SU-DHL-6 (cell line): ENCODE data around the gene CCT2.
"Not testable (repeated sequence)": the region's sequence is repeated elsewhere in the genome, so short reads cannot be mapped to it uniquely, and the experiment has no call there.

Experiments
- H2AFZ ChIP-seq: fragments of 200-600 bp; sonication (generic); 2 replicates; pipeline ENCODE4 v1.6.1; 2014; ENCODE audit warnings: low read depth, mild to moderate bottlenecking, moderate library complexity, mixed read lengths, antibody characterized with exemption, low read length; ENCODE audit not compliant: severe bottlenecking
- H3F3A ChIP-seq: fragments of 200-600 bp; shearing (Covaris generic); 2 replicates; pipeline ENCODE4 v1.6.0; 2016; ENCODE audit warnings: antibody characterized with exemption, mild to moderate bottlenecking; ENCODE audit not compliant: insufficient read depth
- H3K27ac ChIP-seq: fragments of 200-600 bp; sonication (generic); 2 replicates; pipeline ENCODE4 v1.5.1; 2016; ENCODE audit warnings: low read depth, mild to moderate bottlenecking, low read length, moderate library complexity, mixed read lengths
- H3K27me3 ChIP-seq: fragments of 200-600 bp; sonication (generic), shearing (Covaris generic); 2 replicates; pipeline ENCODE4 v1.6.0; 2014; ENCODE audit warnings: mild to moderate bottlenecking, low read length
- H3K36me3 ChIP-seq: fragments of 200-600 bp; sonication (generic); 2 replicates; pipeline ENCODE4 v1.6.1; 2014; ENCODE audit warnings: mild to moderate bottlenecking, low read length, mixed read lengths
- H3K4me2 ChIP-seq: fragments of 300-600, 200-600 bp; shearing (Covaris generic), sonication (generic); 2 replicates; pipeline ENCODE4 v1.6.0; 2014; ENCODE audit warnings: low read length, low read depth, mild to moderate bottlenecking; ENCODE audit not compliant: poor library complexity, severe bottlenecking
- H3K4me3 ChIP-seq: fragments of 200-600 bp; sonication (generic); 2 replicates; pipeline ENCODE4 v1.5.1; 2014; ENCODE audit warnings: antibody characterized with exemption, low read length, mild to moderate bottlenecking, mixed read lengths; ENCODE audit not compliant: insufficient read depth, poor library complexity, severe bottlenecking
- H3K79me2 ChIP-seq: fragments of 200-600 bp; sonication (generic); 2 replicates; pipeline ENCODE4 v1.6.1; 2014; ENCODE audit warnings: mild to moderate bottlenecking, low read length, moderate library complexity; ENCODE audit not compliant: insufficient read depth
- H3K9ac ChIP-seq: fragments of 200-600 bp; sonication (generic); 2 replicates; pipeline ENCODE4 v1.7.0; 2014; ENCODE audit warnings: mild to moderate bottlenecking, low read length
- H3K9me2 ChIP-seq: fragments of 200-600 bp; sonication (generic); replicated peaks from 2 replicates; pipeline ENCODE4 v1.6.1; 2014; ENCODE audit warnings: low read length; ENCODE audit not compliant: insufficient read depth
- H3K9me3 ChIP-seq: fragments of 200-600 bp; sonication (generic); 2 replicates; pipeline ENCODE4 v1.6.1; 2014; ENCODE audit warnings: low read length, mixed read lengths; ENCODE audit not compliant: insufficient read depth
- H4K20me1 ChIP-seq: fragments of 200-600 bp; sonication (generic); 2 replicates; pipeline ENCODE4 v1.6.1; 2014; ENCODE audit warnings: low read depth, mild to moderate bottlenecking, antibody characterized with exemption, low read length, moderate library complexity, mixed read lengths
- EZH2phosphoT487 ChIP-seq: fragments of 200-600 bp; sonication (generic), shearing (Covaris generic); conservative IDR thresholded peaks from 2 replicates; pipeline ENCODE4 v1.6.1; 2018; ENCODE audit warnings: mild to moderate bottlenecking, antibody characterized with exemption, low read length, moderate library complexity, mixed read lengths
- TF ChIP-seq, protein P1 (sequence below): fragments of 200-600 bp; sonication (generic); IDR thresholded peaks from one replicate; pipeline ENCODE4 v1.5.1; 2017; ENCODE audit warnings: antibody characterized with exemption, mild to moderate bottlenecking, low read length, moderate library complexity; ENCODE audit not compliant: insufficient read depth, poor library complexity, severe bottlenecking

The CCT2 gene

DNA sequence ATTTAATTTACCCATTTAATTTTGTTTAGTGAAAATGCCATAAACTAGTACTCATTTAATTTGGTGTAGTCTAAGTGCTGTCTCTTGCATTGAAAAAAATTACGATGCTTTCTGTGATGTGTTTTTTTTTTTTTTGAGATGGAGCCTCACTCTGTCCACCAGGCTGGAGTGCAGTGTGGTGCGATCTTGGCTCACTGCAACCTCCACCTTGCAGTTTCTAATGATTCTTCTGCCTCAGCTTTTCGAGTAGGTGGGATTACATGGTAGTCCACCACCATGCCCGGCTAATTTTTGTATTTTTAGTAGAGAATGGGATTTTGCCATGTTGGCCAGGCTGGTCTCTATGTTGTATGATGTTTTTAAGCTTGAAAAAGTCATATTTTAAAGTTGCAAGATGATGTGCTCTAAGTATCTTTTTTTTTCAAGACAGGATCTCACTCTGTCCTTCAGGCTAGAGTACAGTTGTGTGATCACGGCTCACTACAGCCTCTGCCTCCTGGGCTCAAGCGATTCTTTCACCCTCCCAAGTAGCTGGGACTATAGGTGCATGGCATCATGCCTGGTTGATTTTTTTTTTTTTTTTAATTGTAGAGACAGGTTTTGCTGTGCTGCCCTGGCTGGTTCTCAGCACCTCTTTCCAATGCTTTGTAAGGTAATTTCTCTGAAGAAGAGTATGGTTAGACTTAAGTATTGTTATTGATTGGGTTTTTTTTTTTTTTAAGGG, 16.9 kb downstream of the CCT2 start:
- Histone ChIP-seq H3K9ac (no peak overlapping the region), H4K20me1 (no peaks in the 10 kb centered on the region; the same call in 1 of the 2 replicates), H3K4me3 (no peak overlapping the region), H3K9me3 (no peaks in the 10 kb centered on the region), H3K4me2 (no peak overlapping the region), H3K36me3 (peaks cover 59% of the 10 kb centered on the region), H3K27me3 (no peaks in the 10 kb centered on the region), H3F3A (peaks cover 17% of the 10 kb centered on the region; the same call in 1 of the 2 replicates), H2AFZ (no peak overlapping the region), H3K9me2 (no peaks in the 10 kb centered on the region), H3K79me2 (no peaks in the 10 kb centered on the region), H3K27ac (no peak overlapping the region)
- TF ChIP-seq, protein P1, sequence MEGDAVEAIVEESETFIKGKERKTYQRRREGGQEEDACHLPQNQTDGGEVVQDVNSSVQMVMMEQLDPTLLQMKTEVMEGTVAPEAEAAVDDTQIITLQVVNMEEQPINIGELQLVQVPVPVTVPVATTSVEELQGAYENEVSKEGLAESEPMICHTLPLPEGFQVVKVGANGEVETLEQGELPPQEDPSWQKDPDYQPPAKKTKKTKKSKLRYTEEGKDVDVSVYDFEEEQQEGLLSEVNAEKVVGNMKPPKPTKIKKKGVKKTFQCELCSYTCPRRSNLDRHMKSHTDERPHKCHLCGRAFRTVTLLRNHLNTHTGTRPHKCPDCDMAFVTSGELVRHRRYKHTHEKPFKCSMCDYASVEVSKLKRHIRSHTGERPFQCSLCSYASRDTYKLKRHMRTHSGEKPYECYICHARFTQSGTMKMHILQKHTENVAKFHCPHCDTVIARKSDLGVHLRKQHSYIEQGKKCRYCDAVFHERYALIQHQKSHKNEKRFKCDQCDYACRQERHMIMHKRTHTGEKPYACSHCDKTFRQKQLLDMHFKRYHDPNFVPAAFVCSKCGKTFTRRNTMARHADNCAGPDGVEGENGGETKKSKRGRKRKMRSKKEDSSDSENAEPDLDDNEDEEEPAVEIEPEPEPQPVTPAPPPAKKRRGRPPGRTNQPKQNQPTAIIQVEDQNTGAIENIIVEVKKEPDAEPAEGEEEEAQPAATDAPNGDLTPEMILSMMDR = no peak
- TF ChIP-seq EZH2phosphoT487 = no peak

DNA sequence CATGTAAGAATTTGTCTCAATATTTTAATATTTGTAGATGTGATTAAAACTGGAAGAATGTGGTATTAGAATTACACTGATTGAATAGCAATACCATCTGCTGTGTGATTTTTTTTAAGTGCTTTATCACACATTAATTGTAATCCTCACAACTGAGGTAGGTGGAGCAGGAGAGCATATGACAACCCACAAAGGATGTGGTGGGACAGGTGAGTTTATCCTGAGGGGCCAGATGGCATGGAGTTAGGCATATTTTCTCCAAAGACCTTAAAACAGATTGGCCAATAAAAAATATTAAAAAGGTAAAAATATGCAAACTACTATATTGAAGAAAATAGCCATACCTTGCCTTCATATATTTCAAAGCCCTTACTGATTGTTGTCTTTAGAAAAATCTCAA, 17.7 kb downstream of the CCT2 start:
- Histone ChIP-seq H2AFZ (no peak overlapping the region), H3K9me2 (no peaks in the 10 kb centered on the region), H3K79me2 (no peaks in the 10 kb centered on the region), H3K36me3 (peaks cover 52% of the 10 kb centered on the region), H3K9ac (no peak overlapping the region), H3K4me3 (no peak overlapping the region), H3K27me3 (no peaks in the 10 kb centered on the region), H4K20me1 (no peaks in the 10 kb centered on the region; the same call in 1 of the 2 replicates), H3K4me2 (no peak overlapping the region), H3K9me3 (no peaks in the 10 kb centered on the region), H3K27ac (no peak overlapping the region), H3F3A (peaks cover 17% of the 10 kb centered on the region; the same call in 1 of the 2 replicates)
- TF ChIP-seq, protein P1 = no peak
- no peak for TF ChIP-seq EZH2phosphoT487

DNA sequence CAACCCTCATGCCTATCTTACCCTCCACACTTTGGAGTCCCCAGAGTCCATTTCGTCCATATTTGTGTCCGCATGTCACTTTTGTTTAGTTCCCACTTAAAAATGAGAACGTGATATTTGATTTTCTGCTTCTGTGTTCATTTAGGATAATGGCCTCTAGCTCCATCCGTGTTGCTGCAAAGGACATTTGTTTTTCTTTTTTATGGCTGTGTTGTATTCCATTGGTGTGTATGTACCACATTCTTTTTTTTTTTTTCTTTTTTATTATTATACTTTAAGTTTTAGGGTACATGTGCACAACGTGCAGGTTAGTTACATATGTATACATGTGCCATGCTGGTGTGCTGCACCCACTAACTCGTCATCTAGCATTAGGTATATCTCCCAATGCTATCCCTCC, 18.3 kb downstream of the CCT2 start:
- H4K20me1 ChIP-seq, H3K27ac ChIP-seq, H3K27me3 ChIP-seq, H3K79me2 ChIP-seq, H3K9ac ChIP-seq, H2AFZ ChIP-seq, H3K9me2 ChIP-seq, H3K4me2 ChIP-seq, H3K4me3 ChIP-seq, H3K9me3 ChIP-seq: not testable (repeated sequence)
- peaks cover 46% of the 10 kb centered on the region for H3K36me3 ChIP-seq
- peaks cover 13% of the 10 kb centered on the region; the same call in 1 of the 2 replicates for H3F3A ChIP-seq

DNA sequence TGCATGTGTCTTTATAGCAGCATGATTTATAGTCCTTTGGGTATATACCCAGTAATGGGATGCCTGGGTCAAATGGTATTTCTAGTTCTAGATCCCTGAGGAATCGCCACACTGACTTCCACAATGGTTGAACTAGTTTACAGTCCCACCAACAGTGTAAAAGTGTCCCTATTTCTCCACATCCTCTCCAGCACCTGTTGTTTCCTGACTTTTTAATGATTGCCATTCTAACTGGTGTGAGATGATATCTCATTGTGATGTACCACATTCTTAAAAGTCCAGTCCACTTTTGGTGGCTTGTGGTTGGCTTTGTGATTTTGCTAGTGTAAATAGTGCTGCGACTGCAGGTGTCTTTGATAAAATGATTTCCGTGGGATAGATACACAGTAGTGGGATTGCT, 19.0 kb downstream of the CCT2 start:
- H3K27ac ChIP-seq, H2AFZ ChIP-seq, H3K9ac ChIP-seq, H3K4me3 ChIP-seq, H4K20me1 ChIP-seq, H3K79me2 ChIP-seq, H3K27me3 ChIP-seq, H3K4me2 ChIP-seq, H3K9me2 ChIP-seq, H3K9me3 ChIP-seq: not testable (repeated sequence)
- Histone ChIP-seq H3F3A (peaks cover 11% of the 10 kb centered on the region; the same call in 1 of the 2 replicates), H3K36me3 (peaks cover 40% of the 10 kb centered on the region)
